SK-N-MC (cell line): ENCODE data around the gene RBM43.

Source experiments
- EZH2 ChIP-seq: fragments of 200-600 bp; sonication (generic); IDR thresholded peaks from one replicate; pipeline ENCODE4 v1.6.1; 2017; ENCODE audit warnings: antibody characterized with exemption
- FOXP2 ChIP-seq: optimal IDR thresholded peaks from 2 replicates; pipeline ENCODE3; 2011; ENCODE audit warnings: mild to moderate bottlenecking, moderate library complexity; ENCODE audit not compliant: insufficient read depth; ENCODE audit errors: extremely low read length, control extremely low read depth
- POLR2AphosphoS5 ChIP-seq: IDR thresholded peaks from 2 replicates; pipeline ENCODE4 v1.6.1; 2012; ENCODE audit warnings: mild to moderate bottlenecking, low read depth, low read length, borderline replicate concordance

DNA sequence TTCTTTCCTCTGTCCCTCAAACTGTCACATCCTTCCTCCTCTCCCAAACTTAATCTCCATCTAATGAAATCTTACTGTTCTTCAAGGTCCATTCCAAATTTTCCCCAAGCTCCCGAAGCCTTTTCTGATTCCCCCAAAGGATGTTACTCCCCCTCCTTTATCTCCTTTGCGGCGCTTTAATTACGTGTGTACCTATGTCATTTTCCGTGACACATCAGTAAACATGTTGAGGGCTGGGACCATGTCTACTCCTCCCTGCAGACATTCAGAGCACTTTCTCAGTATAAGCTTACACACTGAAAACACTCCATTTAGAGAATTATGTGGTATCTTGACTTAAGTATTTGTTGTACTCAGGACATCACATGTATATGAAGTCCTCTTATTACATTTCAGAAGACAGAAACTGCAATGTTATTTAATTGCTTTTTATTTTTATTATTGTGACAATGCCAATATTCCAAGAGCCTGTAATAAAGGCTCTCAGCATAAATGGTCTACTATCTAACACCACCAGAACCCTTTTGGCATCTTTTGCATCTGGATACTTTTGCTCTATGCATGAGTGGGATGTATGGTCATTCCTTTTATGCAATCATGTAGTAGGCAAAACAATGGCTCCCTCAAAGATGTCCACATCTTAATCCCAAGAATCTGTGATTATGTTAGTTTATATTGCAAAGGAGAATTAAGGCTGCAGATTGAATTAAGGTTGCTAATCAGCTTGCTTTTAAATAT is 26.0 kb upstream of the RBM43 start:
- TF ChIP-seq POLR2AphosphoS5 (no peak), EZH2 (no peak), FOXP2 (no peak)
